ENCODE data around the gene FAH.

- no peak for TF ChIP-seq EZH2 (IDR thresholded peaks at IDR 0.05; ENCODE audit: borderline replicate concordance, insufficient read depth, low read depth, low read length, poor library complexity, severe bottlenecking)
- TF ChIP-seq CTCF (IDR thresholded peaks at IDR 0.05): no peak
These were observed 31.8 kb downstream of the FAH start for GRCh38 chr15:80184554-80184953.
